ENCODE data around the gene PHF21B. TPM values are rescaled to one million over a fixed set of nuclear protein-coding genes. Genes with fewer than 3 reads are reported as not detected.
A peak's percentile ranks its signal among the peaks of the same experiment; 100 is the strongest.

PHF21B gene
- total RNA-seq, 1 donor = not detected

GRCh38 chr22:44918925-44919392 lies 90.8 kb downstream of the PHF21B start:
- H4K20me1 ChIP-seq (ENCODE audit: insufficient read depth, low read length) = no peaks in the 10 kb centered on the region
- H3K4me1 ChIP-seq (ENCODE audit: insufficient read depth, low read length) = no peaks in the 10 kb centered on the region
- no peaks in the 10 kb centered on the region for H3K36me3 ChIP-seq (ENCODE audit: insufficient read depth, low read length)
- H3K4me2 ChIP-seq (ENCODE audit: insufficient read depth, low read length) = no peak overlapping the region
- H3K79me2 ChIP-seq (ENCODE audit: insufficient read depth, low read length) = no peaks in the 10 kb centered on the region
- H2AFZ ChIP-seq (ENCODE audit: low read length) = no peak overlapping the region
- no peaks in the 10 kb centered on the region for H3K9me3 ChIP-seq (ENCODE audit: low read depth, low read length)
- no peak for TF ChIP-seq CTCF (IDR thresholded peaks at IDR 0.05; ENCODE audit: extremely low read depth, low read depth, low read length)
- H3K4me3 ChIP-seq (ENCODE audit: insufficient read depth, low read length) = no peak overlapping the region
- no peak for DNase-seq (ENCODE audit: insufficient read length, low spot score, missing footprints)
- H3K27ac ChIP-seq (ENCODE audit: low read depth, low read length) = no peak overlapping the region
- H3K27me3 ChIP-seq (ENCODE audit: insufficient read depth, low read length) = no peaks in the 10 kb centered on the region

- Histone ChIP-seq H3K4me1 (ENCODE audit: insufficient read depth, low read length) (no peaks in the 10 kb centered on the region), H3K36me3 (ENCODE audit: insufficient read depth, low read length) (no peaks in the 10 kb centered on the region), H2AFZ (ENCODE audit: low read length) (no peak overlapping the region), H3K9me3 (ENCODE audit: low read depth, low read length) (no peaks in the 10 kb centered on the region), H3K4me2 (ENCODE audit: insufficient read depth, low read length) (no peak overlapping the region), H4K20me1 (ENCODE audit: insufficient read depth, low read length) (no peaks in the 10 kb centered on the region), H3K4me3 (ENCODE audit: insufficient read depth, low read length) (no peak overlapping the region), H3K27ac (ENCODE audit: low read depth, low read length) (no peak overlapping the region), H3K27me3 (ENCODE audit: insufficient read depth, low read length) (no peaks in the 10 kb centered on the region), H3K79me2 (ENCODE audit: insufficient read depth, low read length) (no peaks in the 10 kb centered on the region)
- TF ChIP-seq CTCF (IDR thresholded peaks at IDR 0.05; ENCODE audit: extremely low read depth, low read depth, low read length) = no peak
- DNase-seq (ENCODE audit: insufficient read length, low spot score, missing footprints) = peak; percentile 71
These were observed 91.5 kb downstream of the PHF21B start for GRCh38 chr22:44918166-44918924.

DNA sequence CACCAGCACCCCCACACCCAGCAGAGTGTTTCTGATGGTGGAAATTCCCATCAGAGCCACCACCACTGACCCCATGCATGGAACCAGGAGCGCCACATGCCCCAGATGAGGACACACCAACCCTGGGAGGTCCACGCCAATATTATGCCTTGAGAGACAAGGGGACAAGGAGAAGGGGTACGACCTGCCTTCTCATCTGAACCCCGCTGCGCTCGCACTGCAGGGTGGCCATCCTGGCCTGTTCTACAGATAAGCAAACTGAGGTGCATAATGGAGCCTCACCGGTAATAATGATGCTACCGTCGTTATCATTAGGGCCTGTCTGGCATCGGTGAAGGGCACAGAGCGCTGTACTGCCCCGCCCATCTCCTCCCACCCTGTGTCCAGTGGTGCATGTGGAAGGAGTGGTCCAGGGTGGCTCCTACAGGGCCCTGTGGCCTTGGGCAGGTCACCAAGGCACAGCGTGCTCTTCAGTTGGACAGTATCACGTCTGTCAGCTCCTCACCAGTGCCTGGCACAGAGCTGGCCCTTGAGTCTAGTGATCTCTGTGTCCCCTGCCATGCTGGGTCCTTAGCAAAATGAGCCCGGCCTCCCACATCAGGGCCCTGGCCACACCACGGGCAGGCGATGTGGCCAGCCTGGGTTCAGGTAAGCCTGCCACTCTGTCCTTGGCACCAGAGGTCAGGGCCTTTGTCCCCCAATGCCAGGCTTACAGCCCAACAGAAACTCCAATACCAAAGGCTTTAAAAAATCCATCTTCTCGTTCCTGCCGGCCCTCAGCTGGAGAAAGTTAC lies 92.2 kb downstream of the PHF21B start:
- Histone ChIP-seq H3K4me1 (ENCODE audit: insufficient read depth, low read length) (no peaks in the 10 kb centered on the region), H3K79me2 (ENCODE audit: insufficient read depth, low read length) (no peaks in the 10 kb centered on the region), H3K27ac (ENCODE audit: low read depth, low read length) (no peak overlapping the region), H3K4me2 (ENCODE audit: insufficient read depth, low read length) (no peak overlapping the region), H3K36me3 (ENCODE audit: insufficient read depth, low read length) (no peaks in the 10 kb centered on the region), H3K27me3 (ENCODE audit: insufficient read depth, low read length) (no peaks in the 10 kb centered on the region), H4K20me1 (ENCODE audit: insufficient read depth, low read length) (no peaks in the 10 kb centered on the region), H2AFZ (ENCODE audit: low read length) (no peak overlapping the region), H3K9me3 (ENCODE audit: low read depth, low read length) (no peaks in the 10 kb centered on the region), H3K4me3 (ENCODE audit: insufficient read depth, low read length) (no peak overlapping the region)
- TF ChIP-seq CTCF (IDR thresholded peaks at IDR 0.05; ENCODE audit: extremely low read depth, low read depth, low read length) = no peak
- peak; percentile 36 for DNase-seq (ENCODE audit: insufficient read length, low spot score, missing footprints)
